GM21447 (cell line): ENCODE results near the gene OGFR.

Experiments used
- ATAC-seq: cut with Tn5 transposase; IDR thresholded peaks from one replicate; pipeline ENCODE4 v1.9.1; 2021; ENCODE audit not compliant: unreplicated experiment

The OGFR gene

GRCh38 chr20:62856931-62857619, 52.4 kb downstream of the OGFR start:
- ATAC-seq: no peak

- ATAC-seq: no peak
Measured at GRCh38 chr20:62858058-62858830, 53.6 kb downstream of the OGFR start.

- no peak for ATAC-seq
Measured at GRCh38 chr20:62859721-62860120, 55.1 kb downstream of the OGFR start.

GRCh38 chr20:62860391-62860923, 55.8 kb downstream of the OGFR start:
- ATAC-seq: no peak

- ATAC-seq: no peak
Measured at GRCh38 chr20:62860924-62861691, 56.5 kb downstream of the OGFR start.

GRCh38 chr20:62861726-62862336, 57.2 kb downstream of the OGFR start, which contains the start of gene TCFL5:
TSS of gene TCFL5 (minus strand) at chr20:62861822. CDS start at chr20:62861670, 152 bp downstream.
- no peak for ATAC-seq
